IMR-90 (cell line): Measurements from ENCODE around the gene ZBED1.

Experiments
- MAFK ChIP-seq: IDR thresholded peaks from 2 replicates; pipeline ENCODE4 v1.6.1; 2012; ENCODE audit warnings: low read depth, low read length, improper control_type of control experiment
- POLR2A ChIP-seq: IDR thresholded peaks from 2 replicates; pipeline ENCODE4 v1.6.1; 2012; ENCODE audit warnings: mild to moderate bottlenecking, low read depth, low read length
- RAD21 ChIP-seq: IDR thresholded peaks from 2 replicates; pipeline ENCODE4 v1.6.1; 2012; ENCODE audit warnings: low read length, improper control_type of control experiment
- RFX5 ChIP-seq: IDR thresholded peaks from 2 replicates; pipeline ENCODE4 v1.8.0; 2012; ENCODE audit warnings: low read depth, mild to moderate bottlenecking, low read length, moderate library complexity
- TF ChIP-seq, protein P1 (sequence below): conservative IDR thresholded peaks from 2 replicates; pipeline ENCODE4 v1.5.1; 2012; ENCODE audit warnings: mild to moderate bottlenecking, low read depth, low read length, improper control_type of control experiment
- TF ChIP-seq, protein P2 (sequence below): fragments of 150-350 bp; IDR thresholded peaks from 2 replicates; pipeline ENCODE4 v1.6.1; 2017; ENCODE audit warnings: mild to moderate bottlenecking, antibody characterized with exemption, low read length, low read depth

DNA sequence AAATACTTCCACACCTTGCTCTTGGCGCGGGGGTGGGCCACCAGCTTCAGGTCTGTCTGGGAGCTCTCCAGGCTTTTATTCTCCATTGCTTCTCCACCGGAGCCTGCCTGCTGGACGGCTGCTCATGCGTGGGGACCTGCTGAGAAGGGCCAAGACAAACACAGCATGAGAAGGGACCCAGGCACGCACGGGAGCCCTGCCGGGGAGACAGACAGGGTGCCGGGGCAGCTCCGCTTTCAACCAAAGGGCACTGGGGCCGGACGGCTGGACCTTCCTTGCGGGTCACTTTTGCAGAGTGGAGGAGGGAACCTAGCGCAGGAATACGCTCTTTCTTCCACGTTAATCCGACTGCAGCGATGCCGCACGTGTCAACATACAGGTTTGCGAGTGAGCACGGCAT lies 10.1 kb downstream of the ZBED1 start:
- TF ChIP-seq RAD21 (no peak), POLR2A (no peak), MAFK (no peak), RFX5 (no peak)
- TF ChIP-seq, protein P1, sequence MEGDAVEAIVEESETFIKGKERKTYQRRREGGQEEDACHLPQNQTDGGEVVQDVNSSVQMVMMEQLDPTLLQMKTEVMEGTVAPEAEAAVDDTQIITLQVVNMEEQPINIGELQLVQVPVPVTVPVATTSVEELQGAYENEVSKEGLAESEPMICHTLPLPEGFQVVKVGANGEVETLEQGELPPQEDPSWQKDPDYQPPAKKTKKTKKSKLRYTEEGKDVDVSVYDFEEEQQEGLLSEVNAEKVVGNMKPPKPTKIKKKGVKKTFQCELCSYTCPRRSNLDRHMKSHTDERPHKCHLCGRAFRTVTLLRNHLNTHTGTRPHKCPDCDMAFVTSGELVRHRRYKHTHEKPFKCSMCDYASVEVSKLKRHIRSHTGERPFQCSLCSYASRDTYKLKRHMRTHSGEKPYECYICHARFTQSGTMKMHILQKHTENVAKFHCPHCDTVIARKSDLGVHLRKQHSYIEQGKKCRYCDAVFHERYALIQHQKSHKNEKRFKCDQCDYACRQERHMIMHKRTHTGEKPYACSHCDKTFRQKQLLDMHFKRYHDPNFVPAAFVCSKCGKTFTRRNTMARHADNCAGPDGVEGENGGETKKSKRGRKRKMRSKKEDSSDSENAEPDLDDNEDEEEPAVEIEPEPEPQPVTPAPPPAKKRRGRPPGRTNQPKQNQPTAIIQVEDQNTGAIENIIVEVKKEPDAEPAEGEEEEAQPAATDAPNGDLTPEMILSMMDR = no peak
- TF ChIP-seq, protein P2, sequence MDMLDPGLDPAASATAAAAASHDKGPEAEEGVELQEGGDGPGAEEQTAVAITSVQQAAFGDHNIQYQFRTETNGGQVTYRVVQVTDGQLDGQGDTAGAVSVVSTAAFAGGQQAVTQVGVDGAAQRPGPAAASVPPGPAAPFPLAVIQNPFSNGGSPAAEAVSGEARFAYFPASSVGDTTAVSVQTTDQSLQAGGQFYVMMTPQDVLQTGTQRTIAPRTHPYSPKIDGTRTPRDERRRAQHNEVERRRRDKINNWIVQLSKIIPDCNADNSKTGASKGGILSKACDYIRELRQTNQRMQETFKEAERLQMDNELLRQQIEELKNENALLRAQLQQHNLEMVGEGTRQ = no peak
